NK-92 (cell line): ENCODE data around the gene DARS1.

Experiments
- DNase-seq: peaks from one replicate; lab custom pipeline; 2025; ENCODE audit not compliant: unreplicated experiment; lab: John Stamatoyannopoulos, UW

Gene DARS1

DNA sequence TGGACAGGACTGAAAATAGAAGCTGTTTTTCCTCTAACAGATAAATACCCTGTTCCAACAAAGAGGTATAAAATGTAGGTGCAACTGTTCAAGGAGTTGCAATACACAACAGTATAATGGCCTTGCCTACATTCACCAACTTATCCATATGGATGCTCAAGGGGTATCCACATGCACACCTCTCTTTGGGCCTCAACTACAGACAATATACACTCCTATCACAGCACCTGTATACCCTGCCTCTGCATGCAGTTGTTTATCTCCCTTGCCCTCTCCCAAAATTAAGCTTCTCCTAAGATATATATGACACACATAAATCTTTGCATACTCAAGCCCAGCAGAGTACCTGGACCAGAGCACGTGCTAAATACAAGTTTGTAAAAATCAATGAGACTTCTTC lies 37.3 kb downstream of the DARS1 start:
- DNase-seq, result no peak

DNA sequence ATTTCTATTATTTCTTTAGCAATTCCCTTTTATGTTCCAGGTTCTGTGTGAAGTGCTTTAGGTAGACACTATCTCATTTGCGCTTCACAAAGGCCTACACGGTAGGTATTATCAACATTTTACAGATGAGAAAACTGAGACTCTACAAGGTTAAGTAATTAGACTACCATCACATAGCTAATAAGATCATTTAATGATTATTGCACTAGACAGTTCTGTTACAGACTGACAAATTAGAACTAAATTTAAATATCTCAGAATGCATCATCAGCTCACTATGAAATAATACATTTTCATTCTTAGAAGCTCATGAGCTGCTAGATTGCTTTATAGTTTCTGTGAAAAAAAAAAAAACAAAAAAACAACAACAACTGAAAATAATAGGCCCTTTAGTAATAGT lies 37.9 kb downstream of the DARS1 start:
- no peak for DNase-seq

DNA sequence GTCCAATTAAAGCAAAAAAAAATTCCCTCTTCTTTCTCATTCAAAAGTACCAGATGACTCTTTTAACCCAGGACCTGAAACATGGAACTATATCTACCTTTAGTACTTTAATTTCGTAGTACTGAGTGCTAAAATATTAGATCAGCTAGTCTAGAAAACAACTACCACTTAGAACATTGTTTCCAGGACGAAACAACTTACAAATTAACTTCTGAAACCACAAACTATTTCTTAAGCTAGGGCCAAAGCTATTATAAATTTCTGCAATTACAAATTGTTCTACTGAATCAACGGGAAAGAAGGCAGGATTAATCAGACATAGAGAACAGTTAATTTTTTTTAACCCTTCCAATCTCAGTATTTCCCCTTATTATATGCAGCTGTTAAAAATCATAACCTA lies 39.9 kb downstream of the DARS1 start:
- DNase-seq, result no peak

DNA sequence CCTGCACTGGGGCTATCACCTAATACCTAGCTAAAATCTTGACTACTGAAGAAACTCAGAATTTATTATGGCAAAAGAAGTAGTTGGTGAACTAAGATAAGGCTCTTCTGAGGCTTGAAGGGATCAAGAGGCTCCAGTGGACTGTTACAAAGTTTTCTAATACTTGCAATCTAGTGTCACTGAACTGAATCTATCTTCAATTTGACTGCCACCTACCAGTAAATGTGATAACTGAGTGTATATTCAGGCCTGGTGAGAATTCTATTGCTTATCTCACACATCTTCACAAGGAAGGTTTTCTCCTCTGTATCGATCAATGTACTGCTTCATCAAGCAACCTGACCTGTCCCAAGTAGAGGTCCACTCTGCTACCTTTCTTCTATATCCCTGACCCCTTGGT lies 40.8 kb downstream of the DARS1 start:
- DNase-seq, result no peak

DNA sequence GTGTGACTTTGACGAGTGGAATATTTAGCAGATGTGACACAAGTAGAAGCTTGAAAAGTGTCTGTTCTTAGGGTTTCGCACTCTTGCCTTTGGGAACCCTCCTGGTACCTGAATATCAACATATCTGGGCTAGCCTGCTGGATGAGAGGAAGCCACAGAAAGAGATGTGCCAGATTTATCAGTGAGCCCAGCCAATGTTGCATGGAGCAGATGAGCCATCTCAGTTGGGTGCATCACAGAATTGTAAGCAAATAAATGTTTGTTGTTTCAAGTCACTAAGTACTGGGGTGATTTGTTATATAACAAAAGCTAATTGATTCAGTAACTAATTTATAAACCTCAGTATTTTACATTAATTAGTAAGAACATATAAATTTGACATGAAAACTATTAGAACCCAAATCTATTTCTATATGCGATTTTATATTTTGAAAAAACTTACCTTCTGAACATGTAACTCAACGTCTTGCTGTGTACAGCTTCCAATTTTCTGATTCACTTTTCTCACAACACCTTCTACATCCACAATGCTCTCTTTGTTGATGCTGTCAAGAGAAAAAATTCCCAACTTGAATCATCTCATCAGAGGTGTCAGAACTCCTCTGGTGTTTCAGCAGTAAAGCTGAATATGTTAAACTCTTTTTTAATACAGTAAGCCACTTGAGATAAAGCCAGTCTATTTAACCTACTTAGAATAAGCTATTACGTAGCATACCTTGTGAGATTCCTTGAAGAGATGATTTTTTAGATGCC lies 42.3 kb downstream of the DARS1 start:
- no peak for DNase-seq

DNA sequence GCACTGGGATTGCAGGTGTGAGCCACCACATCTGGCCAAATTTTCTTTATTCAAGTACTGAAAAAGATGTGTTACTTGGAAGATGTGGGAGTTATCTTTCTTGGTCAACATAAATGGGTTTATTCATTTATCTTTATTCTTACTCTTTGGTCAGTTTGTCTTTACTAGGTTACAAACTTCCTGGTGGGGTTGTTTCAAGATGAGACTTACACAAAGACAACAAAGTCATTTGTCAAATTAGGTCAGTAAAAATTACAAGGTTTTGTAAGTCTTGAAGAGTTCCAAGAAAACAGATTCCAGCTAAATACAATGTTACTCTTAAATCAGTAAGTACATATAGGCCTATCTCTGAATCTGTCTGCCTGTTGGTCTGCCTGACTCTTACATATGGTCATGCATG lies 48.9 kb downstream of the DARS1 start:
- DNase-seq, result no peak

DNA sequence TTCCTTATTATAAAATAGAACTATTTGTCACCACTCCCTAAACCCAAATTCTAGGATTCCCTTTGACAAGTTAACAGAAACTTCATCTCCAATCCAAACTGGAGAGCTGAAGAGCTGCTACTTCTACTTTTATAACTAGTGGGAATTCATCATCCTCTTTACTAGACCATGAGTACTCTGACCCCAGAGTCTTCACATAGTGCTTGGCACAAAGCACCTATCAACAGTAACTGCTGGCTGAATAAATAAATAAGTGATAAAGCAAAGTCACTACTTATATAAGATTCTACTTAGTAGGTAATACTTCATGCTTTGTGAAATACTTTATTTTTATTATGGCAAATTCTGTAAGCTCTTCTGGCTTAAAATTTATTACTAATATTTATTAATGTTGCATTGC lies 49.5 kb downstream of the DARS1 start:
- no peak for DNase-seq

DNA sequence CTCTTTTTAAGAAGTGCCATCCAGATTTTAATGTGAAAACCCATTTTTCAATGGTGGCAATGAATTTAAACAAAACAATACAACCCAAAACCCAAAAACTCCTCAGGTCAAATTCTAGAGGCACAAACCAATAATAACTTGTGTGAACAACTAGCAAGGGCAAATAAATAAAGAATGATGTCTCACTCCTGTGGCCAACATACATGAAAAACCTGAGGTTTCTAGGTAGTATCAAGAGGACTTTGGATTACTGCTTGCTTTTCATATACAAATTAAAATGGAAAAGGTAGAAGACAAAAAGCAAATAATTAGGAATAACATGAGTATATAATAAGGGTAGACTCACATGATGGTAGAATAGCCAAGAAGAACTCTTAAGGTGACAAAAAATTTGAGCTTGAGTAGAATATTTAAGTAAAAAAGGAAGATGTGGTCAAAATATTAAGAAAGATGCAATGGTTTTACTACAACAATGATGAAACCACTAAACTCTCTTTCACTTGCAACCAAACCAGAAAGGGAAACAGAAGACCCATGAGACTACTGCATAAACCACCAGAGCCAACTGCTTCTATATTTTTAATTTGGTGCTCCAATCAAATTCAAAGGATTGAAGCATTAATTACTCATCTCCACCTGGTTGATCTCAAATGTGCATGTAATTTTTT lies 53.5 kb downstream of the DARS1 start:
- DNase-seq, result no peak

DNA sequence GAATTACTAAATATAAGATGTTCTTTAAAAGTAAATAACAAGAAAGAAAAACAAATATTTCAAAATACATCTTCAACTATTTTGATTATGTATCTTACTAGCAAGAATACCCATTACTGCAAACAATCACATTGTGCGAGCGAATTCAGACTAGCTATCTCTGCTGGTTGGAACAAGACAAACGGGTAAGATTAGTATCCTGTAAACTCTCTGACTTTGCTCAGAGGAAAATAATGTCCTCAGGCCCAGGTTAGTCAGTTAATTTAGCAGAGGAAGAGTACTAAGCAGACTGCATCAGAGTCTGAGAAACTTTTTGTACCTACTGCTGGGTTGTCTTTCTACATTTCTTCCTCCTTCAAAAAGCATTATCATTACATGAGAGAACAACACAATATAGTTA lies 58.8 kb downstream of the DARS1 start:
- DNase-seq, result no peak

DNA sequence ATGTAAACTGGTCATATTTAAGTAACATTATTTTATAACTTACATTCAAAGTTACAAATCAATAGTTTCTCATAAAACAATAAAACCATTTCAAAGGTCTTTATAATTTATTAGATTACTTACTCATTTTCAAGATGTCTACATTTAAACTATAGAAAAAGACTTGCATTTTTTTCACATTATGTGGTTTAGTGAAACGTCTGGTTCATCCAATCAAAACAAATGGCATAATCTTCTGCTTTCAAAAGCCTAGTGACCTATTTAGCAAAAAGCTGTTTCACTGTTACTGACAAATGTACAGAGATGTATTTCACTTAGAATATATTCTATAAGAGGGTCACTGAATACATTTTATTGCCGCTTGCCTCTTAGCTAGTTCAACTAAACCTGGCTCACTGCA lies 59.9 kb downstream of the DARS1 start:
- no peak for DNase-seq

DNA sequence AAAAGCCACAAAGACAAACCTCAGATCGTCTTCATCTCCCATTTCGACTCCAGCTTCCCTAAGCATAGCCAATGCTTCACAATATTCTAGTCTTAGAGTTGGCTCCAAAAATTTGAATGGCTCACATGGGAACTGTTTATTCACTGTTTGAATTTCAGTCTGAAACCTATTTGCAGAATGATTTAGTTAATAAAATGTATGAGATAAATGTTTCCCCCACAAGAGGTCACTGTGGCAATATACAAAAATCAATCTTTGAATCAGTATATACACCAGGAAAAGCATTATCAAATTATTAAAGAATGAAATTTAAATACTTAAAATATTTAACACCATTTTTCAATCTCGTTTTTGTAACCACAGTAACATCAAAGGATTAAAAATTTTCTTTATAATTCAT lies 69.2 kb downstream of the DARS1 start:
- no peak for DNase-seq

DNA sequence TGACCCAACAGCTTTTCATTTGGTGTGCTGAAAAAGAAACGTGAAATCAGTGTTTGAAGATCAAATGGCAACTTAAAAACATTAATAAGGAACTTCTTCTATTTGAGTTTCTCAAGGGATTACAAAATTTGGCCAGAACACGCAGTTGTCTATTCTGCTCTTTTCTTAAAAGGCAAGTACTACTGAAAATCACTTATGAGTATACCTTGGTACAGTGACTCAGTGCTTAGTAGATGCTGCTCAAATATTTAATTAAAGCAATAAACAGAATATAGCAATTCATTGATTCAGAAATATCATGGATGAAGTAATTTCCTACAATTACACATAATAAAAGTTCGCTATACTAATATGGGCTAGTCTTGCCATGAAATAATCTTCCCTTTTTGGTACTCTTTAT lies 70.9 kb downstream of the DARS1 start:
- no peak for DNase-seq

DNA sequence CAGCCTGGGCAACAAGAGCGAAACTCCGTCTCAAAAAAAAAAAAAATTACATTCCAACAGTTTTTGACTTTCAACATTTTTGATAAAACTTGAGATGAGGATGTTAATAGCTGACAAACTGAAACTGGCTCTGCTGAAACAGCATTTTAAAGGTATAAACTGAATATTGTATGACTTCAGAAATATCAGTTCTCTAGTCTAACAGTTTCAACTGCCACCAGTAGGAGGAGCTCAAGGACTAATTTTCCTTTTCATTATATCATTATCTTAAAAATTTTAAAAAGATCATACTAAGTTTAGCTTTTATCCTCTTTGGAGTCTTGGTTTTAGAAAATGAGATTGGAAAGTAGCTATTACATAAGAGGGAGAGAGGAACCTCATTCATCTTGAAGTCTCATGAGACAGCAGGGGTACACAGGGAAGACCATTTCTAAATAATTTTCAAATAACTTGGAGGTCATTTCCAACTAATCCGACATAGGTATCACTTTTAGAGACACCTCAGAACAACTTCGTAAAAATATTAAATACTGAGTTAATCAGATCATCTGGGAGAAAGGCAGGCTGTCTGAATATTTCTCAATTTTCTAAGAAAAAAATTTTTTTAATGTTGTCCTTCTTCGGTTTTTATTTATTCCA lies 71.6 kb downstream of the DARS1 start:
- DNase-seq, result no peak

DNA sequence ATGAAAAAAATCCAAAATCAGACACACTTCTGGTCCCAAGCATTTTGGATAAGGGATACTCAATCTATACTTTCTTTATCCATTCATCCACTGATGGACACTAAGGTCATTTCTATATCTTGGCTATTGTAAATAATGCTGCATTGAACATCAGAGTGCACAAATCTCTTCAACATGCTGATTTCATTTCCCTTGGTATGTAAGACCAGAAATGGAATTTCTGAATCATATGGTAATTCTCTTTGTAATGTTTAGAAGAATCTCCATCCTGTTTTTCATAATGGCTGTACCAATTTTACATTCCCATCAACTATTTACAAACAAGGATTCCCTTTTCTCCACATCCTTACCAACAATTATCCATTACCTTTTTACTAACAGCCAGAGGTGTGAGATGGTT lies 75.5 kb downstream of the DARS1 start:
- DNase-seq, result no peak

DNA sequence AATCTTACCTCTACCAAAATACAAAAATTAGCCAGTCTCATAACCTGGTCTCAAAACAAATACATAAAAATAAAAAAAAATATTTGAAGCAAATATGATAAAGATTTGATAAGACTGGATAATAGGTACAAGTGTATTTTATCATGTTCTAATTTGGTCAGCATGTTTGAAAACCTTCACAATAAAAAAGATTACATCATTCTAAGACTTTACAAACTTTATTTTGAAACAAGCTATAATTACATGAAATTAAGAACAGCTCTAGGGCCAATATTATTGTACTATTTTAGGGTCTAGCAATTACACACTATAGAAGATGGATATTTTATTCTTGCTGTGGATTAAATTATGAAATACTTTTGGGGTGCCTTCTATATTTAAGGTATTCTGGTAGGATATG lies 79.7 kb downstream of the DARS1 start:
- no peak for DNase-seq

DNA sequence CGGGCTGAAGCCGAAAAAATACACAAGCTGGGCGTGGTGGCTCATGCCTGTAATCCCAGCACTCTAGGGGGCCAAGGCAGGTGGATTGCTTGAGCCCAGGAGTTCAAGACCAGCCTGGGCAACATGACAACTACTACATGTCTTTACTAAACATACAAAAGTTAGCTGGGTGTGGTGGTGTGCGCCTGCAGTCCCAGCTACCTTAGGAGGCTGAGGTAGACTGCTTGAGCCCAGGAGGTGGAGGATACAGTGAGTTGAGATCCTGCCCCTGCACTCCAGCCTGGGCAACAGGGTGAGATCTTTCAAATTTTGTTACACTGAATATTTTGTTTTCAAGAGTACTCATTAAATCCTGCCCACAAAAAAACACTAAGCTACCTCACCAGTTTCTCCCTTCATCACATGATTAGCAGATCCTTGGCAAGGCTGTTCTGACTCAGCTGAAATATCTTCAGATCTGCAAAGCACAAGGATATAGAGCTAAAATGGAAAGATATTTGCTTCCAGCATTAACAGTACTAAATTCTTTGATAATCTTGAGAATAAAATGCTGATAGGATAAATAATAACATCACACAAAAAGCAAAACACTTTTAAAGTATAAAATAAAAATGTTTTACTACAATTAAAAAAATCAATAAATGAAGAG lies 81.0 kb downstream of the DARS1 start:
- no peak for DNase-seq

DNA sequence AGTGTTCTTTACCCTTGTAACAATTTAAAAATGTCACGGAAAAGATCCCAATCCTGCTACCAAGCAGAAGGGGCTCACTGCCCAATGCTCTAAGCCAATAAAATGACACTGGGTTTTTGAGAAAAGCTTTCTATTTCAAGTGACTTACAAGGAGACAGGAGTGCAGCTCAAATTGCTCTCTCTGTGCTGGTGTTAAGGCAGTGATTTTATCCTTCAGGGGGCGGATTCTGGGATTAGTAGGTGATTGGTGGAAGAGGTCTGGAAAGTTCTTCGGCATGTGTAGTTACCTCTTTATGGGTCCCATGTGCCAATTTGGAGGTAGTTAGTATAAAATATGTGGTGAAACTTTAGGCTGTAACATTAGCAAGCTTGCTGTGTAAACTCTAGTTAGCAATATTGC lies 81.8 kb downstream of the DARS1 start:
- no peak for DNase-seq

DNA sequence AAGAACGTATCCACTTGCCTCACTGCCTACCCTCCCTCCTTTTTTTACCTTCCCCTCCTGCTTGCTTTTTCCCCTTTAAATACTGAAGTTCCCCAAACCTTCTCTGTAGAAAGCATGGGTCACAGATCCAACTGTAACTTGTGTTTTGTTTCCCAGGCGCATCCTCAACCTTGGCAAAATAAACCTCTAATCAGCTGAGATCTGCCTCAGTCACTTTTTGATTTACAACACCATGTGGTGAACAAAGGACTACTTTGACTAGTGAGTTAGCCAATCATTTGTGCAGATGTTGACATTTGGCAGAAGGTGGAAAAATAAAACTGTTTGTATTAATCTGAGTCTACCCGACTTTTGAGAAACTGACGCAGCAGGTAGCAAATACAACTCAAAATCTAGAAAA lies 85.9 kb downstream of the DARS1 start:
- DNase-seq, result no peak

DNA sequence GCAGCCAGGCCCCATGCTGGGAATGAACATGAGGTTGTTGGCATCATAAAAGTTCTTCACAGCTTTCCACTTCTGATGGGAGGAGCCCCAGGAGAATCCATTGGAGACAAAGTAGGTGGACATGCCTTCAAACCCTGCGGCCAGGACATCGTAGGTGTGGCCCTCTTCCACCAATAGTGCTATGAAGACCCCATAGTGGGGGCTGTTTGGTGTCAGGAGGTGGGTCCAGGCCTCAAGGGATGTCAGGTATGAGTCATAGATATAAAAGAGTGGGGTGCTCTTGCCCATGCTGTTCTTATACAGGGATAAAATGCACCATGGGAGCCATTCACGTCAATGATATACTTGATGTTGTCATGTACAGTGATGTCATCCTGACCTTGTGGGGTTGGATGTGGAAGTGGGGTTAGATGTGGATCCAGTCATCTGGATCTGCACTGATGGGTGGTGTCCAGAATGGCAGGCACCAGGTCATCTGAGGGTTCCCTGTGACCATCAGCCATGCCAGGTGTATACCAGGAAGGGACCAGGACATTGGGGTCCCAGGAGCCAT lies 87.1 kb downstream of the DARS1 start:
- DNase-seq, result no peak

DNA sequence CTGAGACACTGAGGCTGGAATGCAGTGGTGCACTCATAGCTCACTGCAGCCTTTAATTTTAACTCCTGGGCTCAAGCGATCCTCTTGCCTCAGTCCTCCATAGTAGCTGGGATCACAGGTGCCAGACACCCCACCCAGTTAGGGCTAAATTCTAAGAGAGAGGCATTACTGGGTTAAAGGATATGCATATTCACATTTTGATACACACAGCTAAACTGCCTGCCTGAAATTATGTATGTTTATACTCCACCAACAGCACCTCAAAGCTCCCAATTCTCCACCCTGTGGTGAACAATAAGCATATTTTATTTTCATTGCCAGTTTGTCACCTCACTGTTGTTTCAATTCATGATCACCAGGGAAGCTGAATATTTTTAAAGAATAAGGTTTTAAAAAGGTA lies 90.5 kb downstream of the DARS1 start:
- no peak for DNase-seq

DNA sequence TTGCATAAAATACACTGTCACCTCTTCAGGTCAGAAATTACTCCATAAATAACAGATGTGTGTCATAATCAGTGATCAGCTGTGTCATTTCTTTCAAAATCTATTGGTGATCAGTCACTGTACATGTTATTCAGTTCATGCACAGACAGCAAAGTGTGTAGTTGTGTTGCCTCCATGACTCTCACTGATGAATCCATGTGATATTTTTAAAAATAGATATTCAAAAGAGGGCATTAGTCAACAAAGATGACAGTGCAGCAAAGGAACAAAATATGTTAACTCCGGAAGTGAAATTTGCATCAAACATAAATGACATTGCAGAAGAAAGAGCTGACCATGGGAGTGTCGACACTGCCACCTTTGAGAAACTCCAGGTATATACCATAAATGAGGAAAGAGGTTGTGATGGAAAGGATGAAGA lies 92.0 kb downstream of the DARS1 start:
- no peak for DNase-seq

DNA sequence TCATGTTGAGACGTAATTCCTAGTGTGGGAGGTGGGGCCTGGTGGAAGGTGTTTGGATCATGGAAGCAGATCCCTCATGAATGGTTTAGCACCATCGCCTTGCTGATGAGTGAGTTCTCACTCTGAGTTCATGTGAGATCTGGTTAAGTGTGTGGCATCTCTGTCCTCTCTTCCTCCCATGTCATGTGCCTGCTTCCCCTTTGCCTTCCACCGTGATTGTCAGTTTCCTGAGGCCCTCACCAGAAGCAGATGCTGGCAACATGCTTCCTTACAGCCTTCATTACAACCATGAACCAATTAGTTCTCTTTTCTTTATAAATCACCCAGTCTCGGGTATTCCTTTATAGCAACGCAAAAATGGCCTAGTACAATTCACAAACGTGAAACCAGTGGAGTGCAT lies 94.6 kb downstream of the DARS1 start:
- DNase-seq, result no peak
